ENCODE results near the gene FKBP8.

Gene FKBP8

DNA sequence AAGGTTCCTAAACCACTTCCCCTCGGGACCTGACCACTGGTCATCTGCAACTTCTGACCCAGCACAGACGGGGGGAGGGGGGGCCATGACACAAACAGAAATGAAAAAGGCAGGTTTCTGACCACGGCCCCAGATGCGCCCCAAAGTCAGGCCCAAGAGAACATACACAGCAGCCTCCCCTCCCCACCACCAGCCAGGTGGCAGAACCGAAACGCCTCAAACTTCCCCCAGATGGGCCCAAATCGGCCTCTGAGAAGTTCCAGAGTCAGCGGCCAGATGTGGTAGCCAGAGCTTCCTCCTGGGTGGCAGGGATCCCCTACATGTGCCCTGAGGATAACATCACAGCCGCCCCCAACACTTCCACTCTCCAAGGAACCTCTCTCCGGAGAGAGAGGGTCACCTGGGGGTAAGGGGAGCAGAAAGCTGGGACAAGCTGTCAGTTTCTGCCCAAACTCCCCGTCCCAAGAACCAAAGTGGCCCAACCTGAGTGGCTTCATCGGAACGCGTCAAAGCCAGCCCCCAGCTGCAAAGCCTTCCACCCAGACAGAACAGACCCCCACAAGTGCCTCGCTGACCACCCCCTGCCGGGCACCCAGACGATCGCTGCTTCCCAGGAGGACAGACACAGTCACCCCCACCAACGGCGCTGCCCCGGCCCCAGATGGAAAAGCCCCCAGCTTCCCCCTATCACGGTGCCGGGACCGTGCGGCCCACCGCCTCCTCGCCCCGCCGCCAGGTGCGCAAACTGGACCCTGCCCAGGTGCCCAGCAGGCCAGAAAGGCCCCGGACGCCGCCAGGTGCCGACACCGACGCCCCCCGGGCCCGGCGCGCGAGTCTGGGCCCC is 22.3 kb downstream of the FKBP8 start:
- no peak for DNase-seq

DNA sequence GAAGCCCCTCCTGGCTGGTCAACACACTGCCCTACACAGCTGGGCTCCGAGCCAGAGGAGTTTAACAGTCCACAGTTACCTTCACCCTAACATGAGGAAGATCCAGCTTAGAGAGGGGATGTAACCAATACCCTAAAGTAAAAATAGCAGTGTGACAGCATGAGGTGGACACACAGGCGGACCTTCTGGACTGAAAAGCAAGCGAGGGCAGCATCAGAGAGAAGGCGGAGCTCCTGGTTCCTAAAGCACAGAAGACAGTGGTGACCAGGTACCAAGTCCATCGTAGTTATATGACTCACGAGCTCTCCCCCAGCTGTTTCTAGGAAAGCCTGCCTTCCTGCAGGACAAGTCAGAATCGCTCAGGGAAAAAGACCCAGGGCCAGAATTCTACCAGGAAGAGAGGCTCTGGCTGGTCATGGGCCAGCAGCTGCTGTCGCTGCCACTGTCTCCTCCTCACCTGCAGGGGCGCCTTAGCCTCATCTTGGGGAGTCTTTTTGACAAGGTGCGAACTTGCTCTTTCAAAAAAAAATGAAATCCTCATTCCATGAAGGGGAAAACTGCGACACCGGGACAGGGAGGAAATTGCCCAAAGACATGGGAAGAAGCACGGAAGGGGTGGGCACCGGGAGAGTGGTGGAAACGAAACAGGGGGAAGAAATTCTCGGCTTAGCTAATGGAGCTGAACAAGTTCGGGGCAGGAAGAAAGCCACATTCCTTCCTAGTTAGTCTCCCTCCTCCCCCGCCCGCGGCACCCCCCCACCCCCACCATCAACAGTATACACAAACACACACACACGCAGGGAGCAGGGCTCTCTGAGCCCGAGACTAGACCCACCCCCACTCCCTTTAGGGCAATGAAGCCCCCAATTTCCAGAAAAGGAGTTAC is 23.2 kb downstream of the FKBP8 start:
- peak; percentile 13 for DNase-seq

DNA sequence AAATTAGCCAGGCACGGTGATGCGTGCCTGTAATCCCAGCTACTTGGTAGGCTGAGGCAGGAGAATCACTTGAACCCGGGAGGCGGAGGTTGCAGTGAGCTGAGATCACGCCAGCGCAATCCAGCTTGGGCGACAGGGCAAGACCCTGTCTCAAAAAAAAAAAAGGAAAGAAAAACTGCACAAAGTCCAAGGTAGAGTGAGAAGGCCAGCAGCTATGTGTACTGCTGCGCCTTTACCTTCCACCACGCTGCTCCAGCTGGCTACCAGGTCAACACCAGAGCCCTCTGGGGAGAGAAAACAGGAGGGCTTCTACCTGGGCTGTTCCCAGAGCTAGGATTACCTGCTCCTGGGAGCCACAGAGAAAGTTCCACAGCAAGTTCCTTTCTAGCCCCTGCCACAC is 24.7 kb downstream of the FKBP8 start:
- no peak for DNase-seq

DNA sequence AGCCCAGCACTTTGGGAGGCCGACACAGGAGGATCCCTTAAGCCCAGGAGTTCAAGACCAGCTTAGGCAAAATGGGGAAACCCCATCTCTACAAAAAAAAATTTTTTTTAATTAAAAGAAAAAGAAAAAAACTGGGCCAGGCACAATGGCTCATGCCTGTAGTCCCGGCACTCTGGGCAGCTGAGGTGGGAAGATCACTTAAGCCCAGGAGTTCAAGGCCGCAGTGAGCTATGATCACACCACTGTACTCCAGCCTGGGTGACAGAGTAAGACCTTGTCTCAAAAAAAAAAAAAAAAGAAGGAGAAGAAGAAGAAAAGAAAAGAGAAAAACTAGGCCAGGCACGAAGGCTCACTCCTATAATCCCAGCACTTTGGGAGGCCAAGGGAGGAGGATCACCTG is 25.8 kb downstream of the FKBP8 start:
- DNase-seq, result no peak

DNA sequence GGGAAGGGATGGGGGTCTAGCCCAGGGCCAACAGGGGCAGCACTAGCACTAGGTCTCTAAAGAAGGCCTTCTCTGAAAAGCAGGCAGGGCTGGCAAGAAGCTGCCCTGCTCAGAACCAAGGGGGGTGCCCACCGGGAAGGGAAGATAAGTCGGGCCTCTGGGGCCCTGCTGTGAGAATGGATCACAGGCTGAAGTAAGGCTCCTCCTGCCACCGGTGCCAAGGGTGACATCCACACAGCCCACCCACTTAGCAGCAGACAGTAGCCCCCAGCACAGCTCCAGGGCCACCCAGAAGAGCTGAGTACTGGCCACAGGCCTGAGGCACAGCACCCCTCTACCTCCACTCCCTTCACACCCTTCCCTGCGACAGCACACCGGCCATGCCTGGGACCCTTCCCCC is 27.4 kb downstream of the FKBP8 start:
- no peak for DNase-seq

DNA sequence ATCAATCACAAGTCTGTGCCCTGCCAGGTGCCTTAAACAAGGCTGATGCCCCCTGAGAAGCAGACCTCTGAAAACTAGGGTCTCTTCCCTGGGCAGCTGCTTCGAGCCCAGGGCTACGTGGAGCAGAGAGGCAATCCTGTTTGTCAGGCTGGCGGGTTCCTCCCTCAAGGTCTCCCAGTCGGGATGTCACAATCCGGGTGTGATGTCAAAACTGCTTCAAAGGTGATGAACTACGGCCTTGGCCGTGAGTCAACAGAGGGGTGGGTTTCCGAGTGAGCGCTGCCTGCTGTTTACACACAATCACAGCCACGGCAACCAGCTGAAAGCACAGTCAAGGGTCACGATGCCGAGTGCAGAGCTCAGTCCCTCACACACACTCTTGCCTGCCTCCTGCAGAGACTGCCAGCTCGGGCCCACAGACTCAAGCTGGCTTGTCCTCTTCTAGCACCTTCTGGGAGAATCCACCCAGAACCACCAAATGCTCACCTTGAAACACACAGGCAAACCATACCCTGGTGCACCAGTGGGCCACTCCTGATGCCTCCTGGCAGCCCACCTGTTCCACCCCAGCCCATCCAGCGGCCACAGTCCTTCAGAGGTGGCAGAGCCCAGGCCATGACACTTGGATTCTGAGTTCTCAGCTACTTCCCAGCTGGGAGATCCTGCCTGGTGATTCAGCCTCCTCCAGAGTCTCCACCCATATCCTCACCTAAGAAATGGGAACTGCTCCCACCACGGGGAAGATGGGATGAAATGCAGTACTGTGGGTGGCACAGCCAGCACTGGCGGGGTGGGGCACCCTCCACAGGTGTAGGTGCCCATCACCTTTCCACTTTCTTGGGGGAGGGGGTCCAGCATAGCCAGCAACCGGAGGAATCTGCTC is 28.3 kb downstream of the FKBP8 start:
- no peak for DNase-seq

DNA sequence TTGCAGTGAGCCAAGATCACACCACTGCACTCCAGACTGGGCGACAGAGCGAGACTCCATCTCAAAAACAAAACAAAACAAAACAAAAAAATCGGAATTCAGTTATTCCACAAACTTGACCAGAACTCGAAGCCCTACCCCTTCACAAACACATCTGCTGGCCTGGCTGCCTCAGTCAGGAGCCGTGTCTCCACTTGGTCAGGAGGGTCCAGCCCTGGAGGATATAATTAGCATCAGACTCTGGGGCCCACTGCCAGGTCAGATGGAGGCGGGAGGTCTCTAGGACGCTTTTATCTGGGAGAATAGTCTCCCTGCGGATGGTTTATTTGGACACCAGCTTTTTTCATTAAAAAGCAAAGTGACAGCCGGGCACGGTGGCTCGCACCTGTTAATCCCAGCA is 29.5 kb downstream of the FKBP8 start:
- DNase-seq, result no peak

DNA sequence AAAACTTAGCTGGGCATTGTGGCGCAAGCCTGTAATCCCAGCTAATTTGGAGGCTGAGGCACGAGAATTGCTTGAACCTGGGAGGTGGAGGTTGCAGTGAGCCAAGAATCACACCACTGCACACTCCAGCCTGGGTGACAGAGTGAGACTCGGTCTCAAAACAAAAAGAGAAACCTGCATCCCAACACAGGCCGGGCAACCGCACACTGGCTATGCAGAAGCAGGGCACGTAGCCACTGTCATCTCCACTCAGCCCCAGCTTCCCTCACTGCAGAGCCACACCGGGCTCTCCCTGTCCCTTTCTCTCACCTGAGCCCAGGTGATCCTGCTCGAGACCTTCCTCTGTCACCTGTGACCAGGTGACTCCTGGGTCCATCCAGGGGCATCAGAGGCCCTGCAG is 33.2 kb downstream of the FKBP8 start:
- no peak for DNase-seq

DNA sequence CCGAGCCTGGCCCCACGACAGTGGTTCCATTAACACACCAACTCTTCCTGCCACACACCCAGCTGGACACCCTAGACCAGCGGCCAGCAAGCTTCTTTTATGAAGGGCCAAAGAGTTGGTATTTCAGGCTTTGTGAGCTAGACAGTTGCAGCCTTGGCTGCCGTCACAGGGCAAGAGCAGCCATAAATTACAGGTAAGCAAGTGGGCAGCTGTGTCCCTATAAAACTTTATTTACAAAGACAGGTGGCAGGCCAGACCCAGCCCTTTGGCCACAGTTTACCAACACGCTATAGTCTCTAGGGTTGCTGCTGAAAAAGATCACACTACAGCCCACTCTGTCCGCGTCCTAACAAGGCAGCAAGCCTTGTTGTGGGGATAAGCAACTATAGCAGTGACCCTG is 34.8 kb downstream of the FKBP8 start:
- DNase-seq, result no peak

DNA sequence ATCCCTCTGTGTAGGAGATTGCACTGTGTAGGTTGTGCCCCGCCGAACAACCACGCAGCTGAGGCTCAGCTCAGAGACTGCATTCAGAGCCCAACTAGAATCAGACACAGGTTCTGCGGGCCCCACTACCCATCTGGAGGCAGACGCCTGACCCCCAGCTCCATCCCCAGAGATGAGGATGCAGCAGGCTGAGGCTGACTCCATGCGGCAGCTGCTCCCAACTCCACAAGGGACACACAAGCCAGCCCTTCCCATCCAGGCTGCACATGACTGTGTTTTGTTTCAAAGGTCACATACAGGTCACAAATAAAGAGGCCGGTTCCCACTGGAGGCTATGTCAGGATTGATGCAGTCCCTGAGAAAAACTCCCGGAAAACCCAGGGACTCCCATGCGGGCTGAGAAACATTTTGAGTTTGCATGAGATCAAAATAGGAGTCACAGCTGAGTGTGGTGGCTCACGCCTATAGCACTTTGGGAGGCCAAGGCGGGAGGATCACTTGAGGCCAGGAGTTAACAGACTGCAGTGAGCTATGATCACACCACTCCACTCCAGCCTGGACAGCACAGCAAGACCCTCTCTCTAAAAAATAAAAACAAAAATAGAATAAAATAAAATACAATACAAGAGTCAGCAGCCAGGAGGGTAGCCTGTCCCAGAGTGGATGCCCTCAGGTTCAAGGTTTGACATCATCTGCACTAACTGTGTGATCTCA is 35.5 kb downstream of the FKBP8 start:
- DNase-seq, result no peak

DNA sequence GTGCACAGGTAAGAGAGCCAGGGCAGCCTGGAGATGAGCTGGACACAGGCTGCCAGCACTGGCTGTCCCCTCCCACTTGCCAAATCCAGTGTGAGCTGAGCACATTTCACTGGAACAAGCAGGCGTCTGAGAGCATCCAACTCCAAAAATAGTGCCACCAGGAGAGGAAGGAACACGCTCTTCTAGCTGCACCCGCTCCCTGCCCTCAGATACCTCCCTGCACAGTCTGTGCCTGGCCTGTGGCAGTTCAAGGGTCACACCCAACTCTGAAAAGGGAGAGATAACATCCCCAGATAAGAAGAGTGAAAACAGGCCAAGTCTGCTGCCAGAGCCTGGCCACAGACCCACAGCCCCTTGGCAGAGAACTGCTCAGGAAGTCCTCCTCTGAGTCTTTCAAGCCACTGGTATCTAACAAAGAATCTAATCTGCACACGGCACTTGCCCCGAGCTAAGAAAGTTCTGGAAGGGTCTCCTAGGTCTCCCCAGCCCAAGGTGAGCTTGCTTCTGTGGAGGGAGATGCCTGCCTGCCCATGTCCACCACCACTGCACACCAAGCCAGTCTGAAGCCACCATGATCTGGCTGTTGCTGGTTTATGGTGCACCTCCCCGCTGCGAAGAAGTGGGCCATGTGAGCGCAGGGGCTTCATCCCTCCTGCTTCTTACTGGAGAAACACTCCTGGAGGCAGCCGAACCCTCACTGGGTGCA is 36.2 kb downstream of the FKBP8 start:
- DNase-seq, result no peak

DNA sequence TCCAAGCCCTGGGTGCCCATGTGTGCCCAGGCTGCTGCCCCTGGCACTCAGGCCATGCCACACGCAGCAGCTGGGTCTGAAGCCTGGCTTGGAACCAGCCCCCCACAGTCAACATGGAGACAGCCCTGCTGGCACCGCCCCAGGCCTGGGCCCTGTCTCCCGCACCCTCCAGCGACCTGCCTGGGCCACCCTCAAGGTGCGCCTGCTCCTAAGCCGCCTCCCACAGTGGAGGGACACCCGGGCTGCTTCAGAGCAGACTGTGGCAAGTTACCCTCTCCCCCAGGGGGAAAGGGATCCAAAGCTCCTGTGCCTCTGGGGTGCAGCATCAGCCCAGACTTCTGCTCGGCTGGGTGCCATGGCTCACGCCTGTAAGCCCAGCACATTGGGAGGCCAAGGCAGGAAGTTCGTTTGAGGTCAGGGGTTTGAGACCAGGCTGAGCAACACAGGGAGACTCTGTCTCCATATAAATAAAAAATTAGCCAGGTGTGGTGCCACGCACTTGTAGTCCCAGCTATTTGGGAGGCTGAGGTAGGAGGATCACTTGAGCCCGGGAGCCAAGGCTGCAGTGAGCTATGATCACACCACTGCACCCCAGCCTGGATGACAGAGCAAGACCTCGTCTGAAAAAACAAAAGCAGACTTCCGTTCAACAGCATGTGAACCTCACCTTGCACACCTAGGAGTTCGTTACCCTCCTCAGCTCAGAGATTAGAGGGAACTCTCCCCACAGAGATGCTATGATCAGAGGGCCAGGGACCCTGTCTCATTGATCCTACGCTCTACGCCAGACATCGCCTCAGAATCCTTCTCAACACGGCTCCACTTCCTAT is 37.1 kb downstream of the FKBP8 start:
- no peak for DNase-seq

DNA sequence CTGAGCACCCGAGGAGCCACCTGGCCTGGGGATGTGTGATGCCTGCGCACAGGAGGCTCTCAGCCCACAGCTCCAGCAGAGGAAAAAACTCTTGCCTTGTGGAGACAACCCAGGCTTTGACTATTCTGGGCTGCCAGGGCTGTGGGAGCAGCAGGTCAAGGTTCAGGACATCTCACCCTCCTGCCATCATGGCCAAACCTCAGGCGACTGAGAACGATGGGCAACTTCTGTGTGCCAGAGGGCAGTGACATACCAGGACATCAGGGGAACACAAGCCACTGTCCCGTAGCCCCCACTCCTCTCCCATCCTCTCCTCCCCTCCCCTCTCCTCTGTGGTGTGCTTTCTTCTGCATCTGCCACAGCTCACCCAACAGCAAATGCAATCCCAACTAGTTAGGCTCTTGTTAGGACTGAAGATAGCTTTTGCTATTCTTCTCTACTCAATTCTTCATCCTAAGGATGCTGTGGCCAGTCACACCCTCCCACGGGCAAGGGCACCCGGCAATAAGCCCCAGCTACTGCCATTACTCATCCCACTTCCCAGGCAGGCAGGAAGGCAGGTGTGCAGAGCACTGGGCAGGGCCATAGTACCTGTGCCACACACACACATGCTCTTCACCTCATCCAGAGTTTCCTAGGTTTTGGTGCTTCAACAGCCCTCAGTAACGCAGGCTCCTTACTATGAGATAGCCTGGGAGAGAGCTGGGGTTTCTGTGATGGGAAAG is 38.3 kb downstream of the FKBP8 start:
- DNase-seq, result no peak

DNA sequence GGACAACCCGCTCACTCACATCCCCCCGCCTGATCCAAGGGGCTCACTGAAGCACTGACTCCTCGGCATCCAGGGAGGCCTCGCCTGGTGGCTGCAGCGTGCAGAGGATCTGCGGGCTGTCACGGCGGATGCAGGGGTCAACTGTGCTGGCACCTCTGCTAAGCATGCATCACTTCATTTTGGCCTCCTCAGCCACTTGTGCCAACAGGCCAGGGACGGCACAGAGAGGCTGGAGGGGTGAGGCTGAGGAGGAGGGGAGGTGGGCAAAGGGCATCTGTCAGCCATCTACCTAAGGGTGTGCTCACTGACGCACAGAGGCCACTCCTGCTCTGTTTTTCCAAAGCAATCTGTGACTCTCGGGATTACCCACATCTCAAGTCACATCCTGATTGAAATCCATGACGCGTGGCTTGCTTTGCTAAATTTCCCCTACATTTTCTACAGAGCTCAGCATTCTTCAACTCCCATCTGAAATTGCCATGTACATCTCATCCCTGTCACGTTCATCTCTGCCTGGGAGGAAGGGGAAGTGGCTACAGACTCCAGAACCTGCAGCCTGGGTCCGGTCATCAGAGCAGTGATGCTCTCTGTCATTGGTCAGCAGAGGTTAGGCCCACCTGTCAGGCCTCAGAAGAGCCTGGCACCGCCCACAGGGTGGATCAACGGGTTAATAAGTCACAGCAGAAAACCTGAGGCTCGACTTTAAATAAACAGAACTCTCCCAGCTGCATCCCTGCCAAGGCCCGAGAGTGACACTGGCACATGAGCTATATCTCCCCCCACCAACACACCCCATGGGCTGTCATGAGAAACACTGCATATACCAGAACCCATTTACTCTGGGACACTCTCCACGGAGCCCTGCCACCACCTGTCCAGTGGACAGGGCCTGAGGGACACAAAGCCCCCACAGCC is 39.1 kb downstream of the FKBP8 start:
- DNase-seq, result no peak

DNA sequence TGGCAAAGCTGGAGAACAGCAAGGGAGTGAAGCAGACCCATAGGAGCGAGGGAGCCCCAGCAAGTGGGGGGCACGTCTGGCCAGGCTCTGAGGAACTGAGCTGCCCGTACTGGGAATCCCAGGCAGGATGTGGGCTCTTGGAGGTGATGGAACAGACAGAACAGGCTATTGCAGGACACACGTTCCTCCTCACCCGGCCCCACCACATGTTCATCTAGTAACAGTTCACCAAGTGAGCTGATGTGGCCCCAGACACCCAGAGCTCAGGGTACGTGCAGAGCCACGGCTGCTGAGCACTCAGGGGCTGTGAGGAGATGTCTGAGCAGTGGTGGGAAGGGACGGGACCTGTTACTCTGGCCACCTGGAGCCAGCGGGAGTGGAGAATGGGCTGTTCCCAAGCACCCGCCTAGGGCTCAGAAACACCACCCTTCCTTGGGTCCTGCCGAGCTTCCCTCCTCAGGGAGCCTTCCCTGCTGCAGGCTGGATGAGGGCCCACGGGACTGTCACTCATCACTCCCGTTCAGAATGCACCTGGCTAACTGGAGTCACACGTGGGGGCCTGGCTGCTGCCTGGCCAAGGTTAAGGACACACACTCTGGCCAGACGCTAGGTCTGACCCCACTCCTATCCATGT is 39.9 kb downstream of the FKBP8 start:
- DNase-seq, result no peak

DNA sequence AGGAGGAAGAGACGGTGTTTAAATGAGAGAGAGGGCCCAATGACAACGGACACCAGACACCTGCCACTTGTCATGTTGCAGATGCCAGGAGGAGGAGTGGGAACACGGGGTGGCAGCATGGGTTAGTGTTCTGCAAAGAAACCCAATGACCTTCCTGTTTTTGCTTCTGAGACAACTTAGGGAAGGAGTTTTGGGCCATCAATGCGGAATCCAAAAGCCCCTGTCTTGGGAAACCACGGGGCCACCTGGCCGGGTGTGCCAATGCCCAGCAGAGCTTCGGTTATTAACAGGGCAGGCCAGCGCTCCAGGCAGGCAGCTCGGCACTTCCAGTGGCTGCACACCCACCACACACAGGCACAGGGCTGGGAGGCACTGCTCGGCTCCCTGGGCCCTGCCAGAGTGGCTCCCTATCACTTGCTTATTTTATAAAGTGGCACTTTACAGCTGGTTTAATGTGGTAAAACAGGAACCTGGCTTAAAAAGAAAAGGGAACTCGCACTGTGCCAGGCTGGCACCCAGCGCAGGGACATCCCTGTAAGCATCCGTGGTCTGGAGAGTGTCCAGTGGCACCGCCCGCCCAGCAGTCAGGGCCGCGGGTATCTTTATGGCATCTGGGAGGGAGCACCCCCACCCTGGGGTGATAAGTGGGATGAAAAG is 40.6 kb downstream of the FKBP8 start:
- DNase-seq, result no peak

DNA sequence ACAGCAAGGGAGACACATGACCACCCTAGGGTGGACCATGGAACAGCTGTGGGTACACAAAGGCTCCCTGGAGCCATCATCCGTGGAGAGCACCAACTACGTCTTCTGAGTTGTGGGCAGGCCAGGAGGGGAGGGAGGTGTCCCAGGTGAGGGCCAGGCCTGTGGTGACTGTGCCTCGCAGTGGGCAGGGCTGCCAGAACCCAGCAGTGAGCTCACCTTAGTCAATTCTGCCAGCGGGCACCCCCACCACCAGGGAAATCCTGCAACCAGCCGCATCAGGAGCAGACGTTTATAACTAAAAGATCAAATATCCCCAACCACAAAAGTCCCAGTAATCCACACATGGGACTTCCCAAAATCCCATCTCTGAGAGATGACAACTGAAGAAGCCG is 41.1 kb downstream of the FKBP8 start:
- no peak for DNase-seq

DNA sequence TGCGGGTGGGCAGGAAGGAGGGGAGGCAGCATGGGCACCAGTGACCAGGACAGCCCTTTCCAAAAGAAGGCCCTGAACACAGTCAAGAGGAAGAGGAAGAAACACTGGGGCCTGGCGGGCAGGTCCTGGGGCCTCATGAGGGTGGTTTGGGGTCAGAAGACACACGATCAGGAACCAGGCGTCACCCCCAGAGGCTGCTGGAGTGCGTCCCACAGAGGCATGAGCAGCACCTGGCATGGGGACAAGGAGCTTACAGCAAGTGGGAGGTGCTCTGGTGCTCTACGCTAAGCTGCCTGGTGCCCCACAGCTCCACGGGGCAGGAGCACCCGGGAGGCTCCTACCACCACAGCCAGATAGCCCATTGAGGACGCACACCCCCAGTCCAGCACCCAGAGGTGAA is 41.5 kb downstream of the FKBP8 start:
- DNase-seq, result no peak
